IMR-90 (cell line): Measurements from ENCODE around the gene FMNL3. TPM values are rescaled to one million over a fixed set of nuclear protein-coding genes. Genes with fewer than 3 reads are reported as not detected.

Experiments
- ATAC-seq: fragments of 200-7000 bp; cut with Tn5 transposase; 2 replicates; pipeline ENCODE4 v1.9.1; 2020; ENCODE audit warnings: low read depth, mild to moderate bottlenecking, moderate library complexity
- BruUV-seq: library from RNA; stranded (reverse); fragments of 400-500 nt; replicated peaks from 2 replicates; lab custom pipeline; 2021; lab: Mats Ljungman, UMichigan
- CTCF ChIA-PET: fragments of 300-600 bp; formaldehyde crosslinking; extraction: SDS; loops from one replicate; lab custom pipeline; 2021; ENCODE audit warnings: antibody characterized with exemption; lab: Yijun Ruan, JAX
- POLR2A ChIA-PET: fragments of 300-600 bp; sonication (Branson Sonifier 250); formaldehyde crosslinking; loops from one replicate; lab custom pipeline; 2022; ENCODE audit warnings: antibody characterized with exemption; ENCODE audit not compliant: unreplicated experiment; lab: Charles Lee
- DNase-seq: peaks from one replicate; pipeline ENCODE4 v3.0.0; 2013
- H2AFZ ChIP-seq: replicated peaks from 2 replicates; pipeline ENCODE3; 2013; ENCODE audit warnings: low read length, mild to moderate bottlenecking; ENCODE audit not compliant: poor library complexity
- H2AK5ac ChIP-seq: 2 replicates; pipeline ENCODE4 v1.6.1; 2013; ENCODE audit warnings: low read depth, low read length, inconsistent platforms
- H2AK9ac ChIP-seq: replicated peaks from 2 replicates; pipeline ENCODE3; 2013; ENCODE audit warnings: mild to moderate bottlenecking, low read depth, low read length, moderate library complexity; ENCODE audit not compliant: poor library complexity
- H2BK120ac ChIP-seq: 2 replicates; pipeline ENCODE4 v1.6.1; 2013; ENCODE audit warnings: low read depth, low read length, inconsistent platforms
- H2BK15ac ChIP-seq: 3 replicates; pipeline ENCODE4 v1.6.1; 2013; ENCODE audit warnings: low read depth, low read length, inconsistent platforms
- H2BK20ac ChIP-seq: 2 replicates; pipeline ENCODE4 v1.6.1; 2013; ENCODE audit warnings: low read depth, mild to moderate bottlenecking, inconsistent platforms, low read length, moderate library complexity
- H2BK5ac ChIP-seq: 2 replicates; pipeline ENCODE4 v1.6.1; 2013; ENCODE audit warnings: mild to moderate bottlenecking, low read depth, low read length, inconsistent platforms; ENCODE audit not compliant: poor library complexity, severe bottlenecking
- H3K14ac ChIP-seq: replicated peaks from 2 replicates; pipeline ENCODE4 v1.6.1; 2013; ENCODE audit warnings: low read depth, low read length, inconsistent platforms
- H3K18ac ChIP-seq: 2 replicates; pipeline ENCODE4 v1.6.1; 2013; ENCODE audit warnings: low read depth, low read length, control low read depth
- H3K23ac ChIP-seq: 2 replicates; pipeline ENCODE4 v1.6.1; 2013; ENCODE audit warnings: low read depth, low read length, inconsistent platforms
- H3K27ac ChIP-seq: 2 replicates; pipeline ENCODE4 v1.5.1; 2013; ENCODE audit warnings: mild to moderate bottlenecking, control low read depth, low read length; ENCODE audit not compliant: insufficient read depth
- H3K27me3 ChIP-seq: 2 replicates; pipeline ENCODE4 v1.6.1; 2013; ENCODE audit warnings: low read length; ENCODE audit not compliant: control insufficient read depth, insufficient read depth
- H3K36me3 ChIP-seq: 2 replicates; pipeline ENCODE4 v1.6.1; 2013; ENCODE audit warnings: low read length, mixed read lengths; ENCODE audit not compliant: control insufficient read depth, insufficient read depth
- H3K4ac ChIP-seq: 2 replicates; pipeline ENCODE4 v1.6.1; 2013; ENCODE audit warnings: low read depth, low read length, inconsistent platforms
- H3K4me1 ChIP-seq: 2 replicates; pipeline ENCODE4 v1.6.1; 2013; ENCODE audit warnings: low read length, mixed read lengths; ENCODE audit not compliant: control insufficient read depth, insufficient read depth
- H3K4me2 ChIP-seq: 2 replicates; pipeline ENCODE4 v1.6.1; 2013; ENCODE audit warnings: low read depth, mild to moderate bottlenecking, control low read depth, low read length, moderate library complexity
- H3K4me3 ChIP-seq: 2 replicates; pipeline ENCODE4 v1.5.1; 2013; ENCODE audit warnings: low read depth, mild to moderate bottlenecking, control low read depth, low read length, moderate library complexity; ENCODE audit not compliant: insufficient read depth
- H3K56ac ChIP-seq: 2 replicates; pipeline ENCODE4 v1.6.1; 2013; ENCODE audit warnings: low read length, inconsistent platforms; ENCODE audit not compliant: insufficient read depth; ENCODE audit errors: extremely low read depth
- H3K79me1 ChIP-seq, 2 experiments: 2 replicates each; pipeline ENCODE4 v1.6.1; 2013; ENCODE audit warnings: low read length in 2 of 2, inconsistent platforms in 1 of 2, low read depth in 1 of 2
- H3K9ac ChIP-seq: 2 replicates; pipeline ENCODE4 v1.6.1; 2013; ENCODE audit warnings: low read depth, low read length, control low read depth
- H3K9me1 ChIP-seq: 2 replicates; pipeline ENCODE4 v1.6.1; 2013; ENCODE audit warnings: low read length, inconsistent platforms; ENCODE audit not compliant: insufficient read depth
- H3K9me3 ChIP-seq: 2 replicates; pipeline ENCODE4 v1.6.1; 2013; ENCODE audit warnings: low read length; ENCODE audit not compliant: control insufficient read depth, insufficient read depth
- H4K20me1 ChIP-seq: 2 replicates; pipeline ENCODE4 v1.6.1; 2013; ENCODE audit warnings: low read length, inconsistent platforms; ENCODE audit not compliant: insufficient read depth
- H4K5ac ChIP-seq: 2 replicates; pipeline ENCODE4 v1.6.1; 2013; ENCODE audit warnings: mild to moderate bottlenecking, low read depth, low read length, control low read depth
- H4K8ac ChIP-seq, 2 experiments: 2 replicates each; pipeline ENCODE4 v1.6.1; 2013; ENCODE audit warnings: low read depth in 2 of 2, low read length in 2 of 2, control low read depth in 1 of 2, inconsistent platforms in 1 of 2
- H4K91ac ChIP-seq: 2 replicates; pipeline ENCODE4 v1.6.1; 2013; ENCODE audit warnings: low read depth, low read length, inconsistent platforms; ENCODE audit not compliant: insufficient read depth
- RCOR1 ChIP-seq: IDR thresholded peaks from 2 replicates; pipeline ENCODE4 v1.6.1; 2012; ENCODE audit warnings: mild to moderate bottlenecking, low read length, improper control_type of control experiment; ENCODE audit not compliant: insufficient replicate concordance
- WGBS, 2 experiments: methylation state at CpG; one replicate each; pipeline versions ENCODE4 v1.1.5 to v1.1.7; 2013; ENCODE audit warnings: missing lambda C conversion rate in 2 of 2; ENCODE audit not compliant: insufficient read length in 1 of 2; ENCODE audit errors: extremely low coverage in 2 of 2; 5-methylcytosine and 5-hydroxymethylcytosine counted together
- dilution Hi-C: fragments of 300-500 bp; cut with HindIII; formaldehyde crosslinking; loops from one replicate; pipeline ENCODE4 v1.14.3; 2018; ENCODE audit warnings: low sequenced_read_pairs; ENCODE audit not compliant: unreplicated experiment
- in situ Hi-C: fragments of 300-500 bp; cut with MboI; formaldehyde crosslinking; loops from 3 replicates; pipeline ENCODE4 v1.14.3; 2019; ENCODE audit warnings: low sequenced_read_pairs, inconsistent platforms, mixed read lengths
- intact Hi-C: fragments of 100-400 bp; cut with micrococcal nuclease; formaldehyde crosslinking; loops from 2 replicates; pipeline ENCODE4 v1.10.0; 2022
- polyA plus RNA-seq, 3 experiments: library from polyadenylated mRNA; depleted of rRNA; stranded (reverse); fragments of >200 nt; gene quantifications; 2 replicates each; pipeline ENCODE4 v1.2.3, GENCODE V29; 2012; ENCODE audit warnings: low replicate concordance in 1 of 3
- total RNA-seq: library from RNA; depleted of rRNA; stranded (reverse); fragments of >200 nt; gene quantifications from 2 replicates; pipeline ENCODE4 v1.2.3, GENCODE V29; 2012

The FMNL3 gene
- total and polyA plus RNA-seq, 2 of the 4 experiments (the other 2 are of a cell fraction) = 16.3 to 36.4 TPM

- H4K20me1 ChIP-seq = peaks cover 3% of the 10 kb centered on the region; the same call in 1 of the 2 replicates
- peaks cover 0 to 3% of the 10 kb centered on the region in 2 experiments; a peak in 2 of 4 replicates for H3K79me1 ChIP-seq
- no peak overlapping the region for H3K18ac ChIP-seq
- no peak overlapping the region for H3K9ac ChIP-seq
- H2BK120ac ChIP-seq = no peak overlapping the region
- peaks cover 19% of the 10 kb centered on the region for H3K36me3 ChIP-seq
- H3K4me3 ChIP-seq = no peak overlapping the region
- WGBS, 2 experiments = no CpG with 5 or more reads among the region's 2 CpGs
- no peak overlapping the region for H2AFZ ChIP-seq
- POLR2A ChIA-PET = no interaction called here
- no peak overlapping the region for H2BK20ac ChIP-seq
- in situ Hi-C loops = no loop called here
- no peak overlapping the region for H3K56ac ChIP-seq
- CTCF ChIA-PET = no interaction called here
- H3K9me1 ChIP-seq = no peaks in the 10 kb centered on the region
- H3K9me3 ChIP-seq = no peaks in the 10 kb centered on the region
- dilution Hi-C loops = no loop called here
- H3K4me2 ChIP-seq = no peak overlapping the region
- no peak overlapping the region for H2BK5ac ChIP-seq
- DNase-seq (no peak), ATAC-seq (no peak)
- TF ChIP-seq RCOR1 = no peak
- peaks cover 5% of the 10 kb centered on the region; the same call in 1 of the 2 replicates for H3K4me1 ChIP-seq
- no peak overlapping the region for H2AK5ac ChIP-seq
- no peak overlapping the region for H3K4ac ChIP-seq
- H3K27me3 ChIP-seq = no peaks in the 10 kb centered on the region
- H4K5ac ChIP-seq = no peak overlapping the region
- no peak overlapping the region for H3K14ac ChIP-seq
- intact Hi-C loops = no loop called here
- H4K91ac ChIP-seq = no peak overlapping the region
- no TSS peak for BruUV-seq
- H2BK15ac ChIP-seq = no peak overlapping the region
- H3K27ac ChIP-seq = no peak overlapping the region
- H3K23ac ChIP-seq = no peak overlapping the region
- H4K8ac ChIP-seq = no peak overlapping the region
- peak overlapping the region; percentile 33 for H2AK9ac ChIP-seq
These were observed 73.4 kb downstream of the FMNL3 start for GRCh38 chr12:49633703-49634345.
